PC-9 (cell line): ENCODE measurements around the gene ZP4. TPM values are rescaled to one million over a fixed set of nuclear protein-coding genes. Genes with fewer than 3 reads are reported as not detected.

Experiments used
- BruUV-seq: library from RNA; stranded (reverse); fragments of 400-500 nt; replicated peaks from 2 replicates; lab custom pipeline; 2021; lab: Mats Ljungman, UMichigan
- CTCF ChIA-PET: fragments of 300-600 bp; sonication (Branson Sonifier 250); formaldehyde crosslinking; loops from one replicate; lab custom pipeline; 2022; ENCODE audit warnings: antibody characterized with exemption; lab: Charles Lee
- POLR2A ChIA-PET: fragments of 300-600 bp; sonication (Branson Sonifier 250); formaldehyde crosslinking; loops from one replicate; lab custom pipeline; 2022; ENCODE audit warnings: antibody characterized with exemption; ENCODE audit not compliant: unreplicated experiment; lab: Charles Lee
- DNase-seq, 2 experiments: peaks; one replicate each; pipeline versions ENCODE4 v3.0.0 to v3.0.0-alpha.2; 2015 to 2022; ENCODE audit warnings: mixed read lengths in 1 of 2
- H2AFZ ChIP-seq: fragments of 200-600 bp; sonication (generic); 2 replicates; pipeline ENCODE4 v1.8.1; 2017; ENCODE audit warnings: antibody characterized with exemption
- H3F3A ChIP-seq: fragments of 200-600 bp; sonication (generic); 2 replicates; pipeline ENCODE4 v1.8.1; 2017; ENCODE audit warnings: antibody characterized with exemption, mild to moderate bottlenecking, low read depth; ENCODE audit not compliant: insufficient read depth
- H3K27ac ChIP-seq: fragments of 200-600 bp; sonication (generic); 2 replicates; pipeline ENCODE4 v1.6.1; 2016; ENCODE audit warnings: mixed run types
- H3K27me3 ChIP-seq: fragments of 200-600 bp; sonication (generic); 2 replicates; pipeline ENCODE4 v1.6.1; 2016; ENCODE audit warnings: low read depth, mixed run types; ENCODE audit not compliant: insufficient read depth
- H3K36me3 ChIP-seq: fragments of 200-600 bp; sonication (generic); 2 replicates; pipeline ENCODE4 v1.6.1; 2016; ENCODE audit warnings: low read depth, mixed run types
- H3K4me1 ChIP-seq: fragments of 200-600 bp; sonication (generic); replicated peaks from 2 replicates; pipeline ENCODE4 v1.6.1; 2016; ENCODE audit warnings: mixed run types; ENCODE audit not compliant: insufficient read depth
- H3K4me2 ChIP-seq: fragments of 200-600 bp; sonication (generic); 2 replicates; pipeline ENCODE4 v1.6.1; 2017; ENCODE audit warnings: mixed run types
- H3K4me3 ChIP-seq: fragments of 200-600 bp; sonication (generic); 2 replicates; pipeline ENCODE4 v1.6.1; 2016; ENCODE audit warnings: mixed run types
- H3K79me2 ChIP-seq: fragments of 200-600 bp; sonication (generic); 2 replicates; pipeline ENCODE4 v1.6.1; 2017; ENCODE audit warnings: low read depth, mixed run types
- H3K9me2 ChIP-seq: fragments of 200-600 bp; sonication (generic); 2 replicates; pipeline ENCODE4 v1.8.1; 2017; ENCODE audit warnings: mild to moderate bottlenecking; ENCODE audit not compliant: insufficient read depth
- H3K9me3 ChIP-seq: fragments of 200-600 bp; sonication (generic); 2 replicates; pipeline ENCODE4 v1.8.1; 2016; ENCODE audit warnings: low read depth; ENCODE audit not compliant: insufficient read depth
- H4K20me1 ChIP-seq: fragments of 200-600 bp; sonication (generic); 2 replicates; pipeline ENCODE4 v1.8.1; 2017; ENCODE audit not compliant: insufficient read depth
- EZH2 ChIP-seq: fragments of 200-600 bp; sonication (generic); IDR thresholded peaks from 2 replicates; pipeline ENCODE4 v1.8.0; 2017; ENCODE audit warnings: antibody characterized with exemption, low read depth
- intact Hi-C: fragments of 100-400 bp; cut with micrococcal nuclease; formaldehyde crosslinking; loops from one replicate; pipeline ENCODE4 v1.10.0; 2022; ENCODE audit not compliant: unreplicated experiment
- total RNA-seq: library from RNA; stranded (reverse); gene quantifications from 2 replicates; pipeline ENCODE4 v1.2.3, GENCODE V29; 2021
- TF ChIP-seq, protein P1 (sequence below): fragments of 200-600 bp; sonication (generic); conservative IDR thresholded peaks from 2 replicates; pipeline ENCODE4 v1.6.1; 2017; ENCODE audit warnings: mixed run types, antibody characterized with exemption, mild to moderate bottlenecking, moderate library complexity

Gene ZP4
- total RNA-seq, 1 experiment from 2014 or later: not detected

DNA sequence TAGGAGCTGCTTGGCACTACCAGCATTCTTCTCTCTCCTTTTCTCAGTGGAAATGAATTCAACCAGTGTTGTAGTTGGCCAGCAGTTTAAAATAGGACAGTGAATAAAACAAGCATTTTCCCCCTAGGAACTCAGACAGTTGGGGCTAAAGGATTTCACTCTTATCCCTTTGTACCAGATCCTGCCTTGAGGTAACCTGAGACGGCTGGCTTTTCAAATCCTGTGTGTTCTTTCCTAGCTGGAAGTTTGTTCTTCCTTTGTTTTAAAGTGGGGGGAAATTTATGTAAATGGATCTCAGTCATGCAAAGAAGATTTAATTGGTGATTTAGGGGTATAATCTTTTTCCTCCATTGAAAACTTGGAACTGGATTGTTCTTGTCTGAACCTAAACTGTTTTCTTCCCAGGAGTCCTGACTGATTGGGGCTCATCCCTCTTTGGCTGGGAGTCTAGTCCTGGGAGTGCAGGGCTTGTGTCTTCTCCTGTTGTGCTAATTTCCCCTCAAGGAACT lies 23.3 kb downstream of the ZP4 start:
- DNase-seq: no peak
- Histone ChIP-seq H3K9me3 (no peaks in the 10 kb centered on the region), H2AFZ (no peak overlapping the region), H3K4me1 (no peaks in the 10 kb centered on the region), H3F3A (no peaks in the 10 kb centered on the region), H3K36me3 (no peaks in the 10 kb centered on the region), H4K20me1 (no peaks in the 10 kb centered on the region), H3K27me3 (no peaks in the 10 kb centered on the region), H3K4me2 (no peak overlapping the region), H3K79me2 (no peaks in the 10 kb centered on the region), H3K9me2 (no peaks in the 10 kb centered on the region), H3K27ac (no peak overlapping the region), H3K4me3 (no peak overlapping the region)
- CTCF ChIA-PET: no interaction called here
- intact Hi-C loops: no loop called here
- TF ChIP-seq, protein P1, sequence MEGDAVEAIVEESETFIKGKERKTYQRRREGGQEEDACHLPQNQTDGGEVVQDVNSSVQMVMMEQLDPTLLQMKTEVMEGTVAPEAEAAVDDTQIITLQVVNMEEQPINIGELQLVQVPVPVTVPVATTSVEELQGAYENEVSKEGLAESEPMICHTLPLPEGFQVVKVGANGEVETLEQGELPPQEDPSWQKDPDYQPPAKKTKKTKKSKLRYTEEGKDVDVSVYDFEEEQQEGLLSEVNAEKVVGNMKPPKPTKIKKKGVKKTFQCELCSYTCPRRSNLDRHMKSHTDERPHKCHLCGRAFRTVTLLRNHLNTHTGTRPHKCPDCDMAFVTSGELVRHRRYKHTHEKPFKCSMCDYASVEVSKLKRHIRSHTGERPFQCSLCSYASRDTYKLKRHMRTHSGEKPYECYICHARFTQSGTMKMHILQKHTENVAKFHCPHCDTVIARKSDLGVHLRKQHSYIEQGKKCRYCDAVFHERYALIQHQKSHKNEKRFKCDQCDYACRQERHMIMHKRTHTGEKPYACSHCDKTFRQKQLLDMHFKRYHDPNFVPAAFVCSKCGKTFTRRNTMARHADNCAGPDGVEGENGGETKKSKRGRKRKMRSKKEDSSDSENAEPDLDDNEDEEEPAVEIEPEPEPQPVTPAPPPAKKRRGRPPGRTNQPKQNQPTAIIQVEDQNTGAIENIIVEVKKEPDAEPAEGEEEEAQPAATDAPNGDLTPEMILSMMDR: no peak
- TF ChIP-seq EZH2: no peak
- POLR2A ChIA-PET: no interaction called here
- BruUV-seq: no TSS peak

DNA sequence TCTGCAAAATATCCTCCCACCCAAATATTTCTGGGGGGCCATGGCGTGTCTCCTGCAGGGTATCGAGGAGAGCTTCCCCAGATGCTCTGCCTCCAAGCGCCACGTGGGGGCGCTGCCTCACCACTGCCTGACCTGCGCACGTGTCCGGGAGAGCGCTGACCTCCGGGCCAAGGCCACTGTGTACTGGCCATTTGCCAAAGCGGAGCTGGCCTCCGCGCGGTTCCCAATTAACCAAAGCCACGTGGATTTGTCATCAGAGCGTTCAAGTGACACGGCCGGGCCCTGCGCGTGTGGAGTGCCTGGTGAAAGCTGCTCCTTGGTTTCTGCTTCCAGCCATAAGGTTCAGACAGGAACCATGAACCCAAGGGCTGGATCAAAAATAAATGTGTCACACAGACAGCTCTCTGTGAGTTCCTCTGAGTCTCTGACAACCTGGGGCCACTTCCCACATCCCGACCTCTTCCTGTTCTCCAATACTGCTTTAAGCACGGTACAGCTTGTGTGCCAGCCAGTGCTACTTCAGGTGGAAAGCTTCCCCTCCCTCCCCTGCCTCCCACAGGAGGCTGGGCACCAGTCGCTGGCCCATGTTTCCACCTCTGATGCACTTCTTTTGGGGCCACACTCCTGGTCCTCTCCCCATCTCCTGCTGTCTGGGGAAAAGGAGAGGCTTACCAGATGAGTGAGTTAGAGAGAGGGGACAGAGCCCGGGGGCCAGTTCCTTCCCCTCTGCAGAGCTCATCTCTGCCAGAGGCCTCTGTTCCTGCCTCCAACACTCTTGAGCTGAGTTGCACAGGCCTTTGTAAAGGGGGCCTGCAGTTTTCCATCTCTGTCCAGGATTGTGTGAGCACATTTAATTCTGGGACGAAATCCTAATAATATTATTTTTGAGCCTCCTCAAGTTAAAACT lies 26.1 kb downstream of the ZP4 start:
- CTCF ChIA-PET: no interaction called here

DNA sequence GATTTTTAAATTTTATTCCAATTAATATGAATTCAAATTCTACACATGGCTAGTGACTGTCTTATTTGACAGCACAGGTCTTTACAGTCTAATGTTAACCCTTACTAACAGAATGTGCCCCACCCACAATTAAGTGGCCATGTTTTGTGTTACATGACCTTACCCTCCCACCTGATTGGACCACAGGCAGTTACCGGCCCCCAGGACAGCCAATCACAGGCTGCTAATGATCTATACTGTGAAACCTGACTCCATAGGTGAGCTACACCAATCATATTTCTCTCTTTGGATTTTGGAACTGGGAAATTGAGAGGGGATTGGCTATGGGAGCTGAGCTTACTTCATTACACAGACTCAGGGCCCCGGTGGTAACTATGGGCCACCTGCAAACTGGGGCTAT lies 27.5 kb downstream of the ZP4 start:
- no peaks in the 10 kb centered on the region for H3K4me1 ChIP-seq
- H3K4me3 ChIP-seq: no peak overlapping the region
- H3K4me2 ChIP-seq: no peak overlapping the region
- no peaks in the 10 kb centered on the region for H3K36me3 ChIP-seq
- no peaks in the 10 kb centered on the region for H3K9me2 ChIP-seq
- H3K27ac ChIP-seq: no peak overlapping the region
- H3K79me2 ChIP-seq: no peaks in the 10 kb centered on the region
- intact Hi-C loops: no loop called here
- TF ChIP-seq EZH2: no peak
- TF ChIP-seq, protein P1: no peak
- BruUV-seq: no TSS peak
- H3K9me3 ChIP-seq: no peaks in the 10 kb centered on the region
- no peaks in the 10 kb centered on the region for H4K20me1 ChIP-seq
- H3F3A ChIP-seq: no peaks in the 10 kb centered on the region
- CTCF ChIA-PET: no interaction called here
- no peak overlapping the region for H2AFZ ChIP-seq
- POLR2A ChIA-PET: interaction anchor here (0.7 kb wide), 1 partner anchor 233 kb away, joined by 3 read pairs; no protein-coding TSS in a partner anchor
- H3K27me3 ChIP-seq: no peaks in the 10 kb centered on the region
- no peak for DNase-seq

More for the DNA sequence above, 26.1 kb downstream of the ZP4 start:
- Histone ChIP-seq H3K27ac (no peak overlapping the region), H3K9me2 (no peaks in the 10 kb centered on the region), H3F3A (no peaks in the 10 kb centered on the region), H3K27me3 (no peaks in the 10 kb centered on the region), H3K4me3 (no peak overlapping the region), H3K4me1 (no peaks in the 10 kb centered on the region), H3K79me2 (no peaks in the 10 kb centered on the region), H2AFZ (no peak overlapping the region), H4K20me1 (no peaks in the 10 kb centered on the region), H3K36me3 (no peaks in the 10 kb centered on the region), H3K9me3 (no peaks in the 10 kb centered on the region), H3K4me2 (no peak overlapping the region)
- peak in 1 of 2 experiments; percentile 14 for DNase-seq
- POLR2A ChIA-PET: no interaction called here
- TF ChIP-seq, protein P1: peak; percentile 62
- TF ChIP-seq EZH2: no peak
- intact Hi-C loops: no loop called here
- BruUV-seq: no TSS peak
